Calu3 (cell line): Measurements from ENCODE around the gene UTP3. TPM values are rescaled to one million over a fixed set of nuclear protein-coding genes. Genes with fewer than 3 reads are reported as not detected.
"Not testable (repeated sequence)": the region's sequence is repeated elsewhere in the genome, so short reads cannot be mapped to it uniquely, and the experiment has no call there.

Experiments
- Bru-seq: library from RNA; stranded (reverse); fragments of 400-500 nt; gene quantifications from one replicate; lab custom pipeline; 2021; lab: Mats Ljungman, UMichigan
- BruChase-seq, 2 experiments: library from RNA; stranded (reverse); fragments of 400-500 nt; gene quantifications; one replicate each; lab custom pipeline; 2021; lab: Mats Ljungman, UMichigan
- BruUV-seq: library from RNA; stranded (reverse); fragments of 400-500 nt; replicated peaks from 2 replicates; lab custom pipeline; 2021; lab: Mats Ljungman, UMichigan
- CTCF ChIA-PET: fragments of 300-600 bp; sonication (Branson Sonifier 250); formaldehyde crosslinking; loops from one replicate; lab custom pipeline; 2022; ENCODE audit warnings: antibody characterized with exemption; lab: Charles Lee
- DNase-seq: peaks from one replicate; pipeline ENCODE4 v3.0.0; 2022
- H3K27ac Mint-ChIP-seq: one replicate; pipeline ENCODE4 v1.8.0; 2022; ENCODE audit warnings: mixed read lengths; ENCODE audit not compliant: unreplicated experiment
- H3K27me3 Mint-ChIP-seq: one replicate; pipeline ENCODE4 v1.8.0; 2022; ENCODE audit warnings: mixed read lengths; ENCODE audit not compliant: unreplicated experiment
- H3K36me3 Mint-ChIP-seq: one replicate; pipeline ENCODE4 v1.8.0; 2022; ENCODE audit warnings: mild to moderate bottlenecking, moderate library complexity, mixed read lengths; ENCODE audit not compliant: insufficient read depth, unreplicated experiment
- H3K4me1 Mint-ChIP-seq: one replicate; pipeline ENCODE4 v1.8.0; 2022; ENCODE audit warnings: mild to moderate bottlenecking, low read depth, mixed read lengths; ENCODE audit not compliant: unreplicated experiment
- H3K4me3 Mint-ChIP-seq: one replicate; pipeline ENCODE4 v1.8.0; 2022; ENCODE audit warnings: mild to moderate bottlenecking, low read depth, moderate library complexity, mixed read lengths; ENCODE audit not compliant: unreplicated experiment
- H3K9me3 Mint-ChIP-seq: one replicate; pipeline ENCODE4 v1.8.0; 2022; ENCODE audit warnings: low read depth, mixed read lengths; ENCODE audit not compliant: unreplicated experiment
- CTCF ChIP-seq: fragments of 200-600 bp; IDR thresholded peaks from one replicate; pipeline ENCODE4 v1.8.0; 2022; ENCODE audit warnings: antibody characterized with exemption; ENCODE audit not compliant: unreplicated experiment
- intact Hi-C: fragments of 100-400 bp; cut with micrococcal nuclease; formaldehyde crosslinking; loops from one replicate; pipeline ENCODE4 v1.10.0; 2022; ENCODE audit not compliant: unreplicated experiment
- long read RNA-seq: library from polyadenylated mRNA; stranded (forward); transcript quantifications from one replicate; pipeline ENCODE4 v2.0.0, GENCODE V29; 2022
- total RNA-seq: library from RNA; stranded (reverse); gene quantifications from 2 replicates; pipeline ENCODE4 v1.2.3, GENCODE V29; 2022

UTP3 gene
- 22.2 and 24.2 TPM in 2 replicates for total RNA-seq
- Bru-seq, nascent RNA = percentile 91 among the genes with signal in this experiment
- percentile 97 among the genes with signal in this experiment for BruChase-seq, experiment 1, labeled RNA remaining after a 6-hour chase
- percentile 98 among the genes with signal in this experiment for BruChase-seq, experiment 2, labeled RNA remaining after a 2-hour chase
- long read RNA-seq, transcript UTP3-201 (1 exons, 2,073 nt) = major isoform, 16 of 16 reads
- long read RNA-seq, partial matches to known transcripts = 0 of 16 reads
- long read RNA-seq, other reads (novel, unspliced or antisense) = 0 of 16 reads

- H3K4me1 Mint-ChIP-seq = peaks cover 13% of the 10 kb centered on the region
- no peaks in the 10 kb centered on the region for H3K9me3 Mint-ChIP-seq
- peak within 1 kb of the TSS; percentile 84 for H3K27ac Mint-ChIP-seq
- CTCF ChIA-PET = interaction anchor here (0.6 kb wide), 1 partner anchor 253 kb away, joined by 3 read pairs; no protein-coding TSS in a partner anchor
- TF ChIP-seq CTCF = peak; percentile 70
- H3K27me3 Mint-ChIP-seq = no peaks in the 10 kb centered on the region
- peaks cover 35% of the 10 kb centered on the region for H3K36me3 Mint-ChIP-seq
- peak within 1 kb of the TSS; percentile 90 for H3K4me3 Mint-ChIP-seq
- no TSS peak for BruUV-seq
- intact Hi-C loops = loop anchor here (1.0 to 5.0 kb wide), 2 partner anchors 36 to 86 kb away; no protein-coding TSS in a partner anchor
- DNase-seq = peak; percentile 90
These were observed at the start of gene UTP3 for GRCh38 chr4:70687821-70688794. Gene UTP3, plus strand, starts transcription at chr4:70688532. Its CDS starts 146 bp downstream, at chr4:70688678.

GRCh38 chr4:70640192-70640591, 48.1 kb upstream of the UTP3 start:
- H3K4me1 Mint-ChIP-seq = no peaks in the 10 kb centered on the region
- H3K9me3 Mint-ChIP-seq = no peaks in the 10 kb centered on the region
- no peaks in the 10 kb centered on the region for H3K36me3 Mint-ChIP-seq
- DNase-seq = no peak
- H3K27me3 Mint-ChIP-seq = no peaks in the 10 kb centered on the region
- BruUV-seq = no TSS peak
- intact Hi-C loops = no loop called here
- no peak overlapping the region for H3K27ac Mint-ChIP-seq
- H3K4me3 Mint-ChIP-seq = no peak overlapping the region
- CTCF ChIA-PET = no interaction called here
- no peak for TF ChIP-seq CTCF

GRCh38 chr4:70650741-70651140, 37.6 kb upstream of the UTP3 start:
- CTCF ChIA-PET, BruUV-seq, H3K27ac Mint-ChIP-seq: not testable (repeated sequence)

GRCh38 chr4:70651864-70652506, 36.3 kb upstream of the UTP3 start:
- TF ChIP-seq CTCF = peak; percentile 29
- Mint-ChIP-seq H3K4me1 (no peaks in the 10 kb centered on the region), H3K27me3 (no peaks in the 10 kb centered on the region), H3K4me3 (no peak overlapping the region), H3K27ac (no peak overlapping the region), H3K9me3 (no peaks in the 10 kb centered on the region), H3K36me3 (no peaks in the 10 kb centered on the region)
- intact Hi-C loops = loop anchor here (1.0 to 5.0 kb wide), 4 partner anchors 36 to 1061 kb away; partner anchors contain the start of gene UTP3
- CTCF ChIA-PET = interaction anchor here (0.8 to 1.3 kb wide), 4 partner anchors 19 to 358 kb away, joined by 4 to 6 read pairs (median 4); no protein-coding TSS in a partner anchor
- BruUV-seq = no TSS peak
- no peak for DNase-seq

More at GRCh38 chr4:70650741-70651140, 37.6 kb upstream of the UTP3 start:
- intact Hi-C loops = loop anchor here (5.0 kb wide), 1 partner anchor 362 kb away; no protein-coding TSS in a partner anchor
- not testable (repeated sequence) for DNase-seq, H3K36me3 Mint-ChIP-seq, H3K27me3 Mint-ChIP-seq, H3K9me3 Mint-ChIP-seq, H3K4me3 Mint-ChIP-seq, H3K4me1 Mint-ChIP-seq
